Neural cell (in vitro differentiated cells): ENCODE measurements around the gene KRT83. TPM values are rescaled to one million over a fixed set of nuclear protein-coding genes. Genes with fewer than 3 reads are reported as not detected.

Source experiments
- H2AFZ ChIP-seq: fragments of 200-600, 300-800 bp; sonication (generic), shearing (Covaris generic); 2 replicates; pipeline ENCODE4 v1.6.0; 2014; ENCODE audit warnings: low read depth, mild to moderate bottlenecking, antibody characterized with exemption, low read length, moderate library complexity
- H3F3A ChIP-seq: fragments of 200-600 bp; shearing (Covaris generic); 2 replicates; pipeline ENCODE4 v1.6.1; 2016; ENCODE audit warnings: mild to moderate bottlenecking, moderate library complexity, mixed read lengths, antibody characterized with exemption, low read length; ENCODE audit not compliant: insufficient read depth, poor library complexity, severe bottlenecking
- H3K27ac ChIP-seq: fragments of 200-600, 300-800 bp; sonication (generic), shearing (Covaris generic); 2 replicates; pipeline ENCODE4 v1.5.1; 2014; ENCODE audit warnings: mild to moderate bottlenecking, low read length, moderate library complexity
- H3K27me3 ChIP-seq: fragments of 300-800, 200-600 bp; sonication (generic), shearing (Covaris generic); 2 replicates; pipeline ENCODE4 v1.6.0; 2014; ENCODE audit warnings: mild to moderate bottlenecking, low read depth, low read length, moderate library complexity; ENCODE audit not compliant: insufficient read depth
- H3K36me3 ChIP-seq: fragments of 300-800, 200-600 bp; sonication (generic), shearing (Covaris generic); 2 replicates; pipeline ENCODE4 v1.5.1; 2014; ENCODE audit warnings: mild to moderate bottlenecking, antibody characterized with exemption, low read length, moderate library complexity; ENCODE audit not compliant: insufficient read depth
- H3K4me2 ChIP-seq: fragments of 300-800, 200-600 bp; sonication (generic), shearing (Covaris generic); 2 replicates; pipeline ENCODE4 v1.6.0; 2014; ENCODE audit warnings: mild to moderate bottlenecking, low read length
- H3K4me3 ChIP-seq: fragments of 300-800, 200-600 bp; sonication (generic), shearing (Covaris generic); 2 replicates; pipeline ENCODE4 v1.5.1; 2014; ENCODE audit warnings: mild to moderate bottlenecking, low read length, moderate library complexity
- H3K79me2 ChIP-seq: fragments of 200-600 bp; shearing (Covaris generic); replicated peaks from 2 replicates; pipeline ENCODE4 v1.6.0; 2014; ENCODE audit warnings: mild to moderate bottlenecking, low read length, moderate library complexity; ENCODE audit not compliant: insufficient read depth
- H3K9ac ChIP-seq: fragments of 300-800, 200-600 bp; sonication (generic), shearing (Covaris generic); 2 replicates; pipeline ENCODE4 v1.6.1; 2016; ENCODE audit warnings: mild to moderate bottlenecking, low read length, mixed read lengths
- H3K9me2 ChIP-seq: fragments of 200-600 bp; shearing (Covaris generic); 2 replicates; pipeline ENCODE4 v1.6.1; 2016; ENCODE audit warnings: mild to moderate bottlenecking, low read length, mixed read lengths; ENCODE audit not compliant: insufficient read depth
- H3K9me3 ChIP-seq: fragments of 200-600, 300-800 bp; sonication (generic), shearing (Covaris generic); 2 replicates; pipeline ENCODE4 v1.6.1; 2016; ENCODE audit warnings: mild to moderate bottlenecking, mixed run types, low read length, moderate library complexity, mixed read lengths
- H4K20me1 ChIP-seq: fragments of 200-600 bp; shearing (Covaris generic); 2 replicates; pipeline ENCODE4 v1.6.1; 2016; ENCODE audit warnings: mild to moderate bottlenecking, mixed run types; ENCODE audit not compliant: insufficient read depth
- EP300 ChIP-seq: fragments of 450-650 bp; conservative IDR thresholded peaks from 2 replicates; pipeline ENCODE4 v1.6.1; 2014; ENCODE audit warnings: antibody characterized with exemption, mild to moderate bottlenecking, moderate library complexity; ENCODE audit not compliant: poor library complexity, severe bottlenecking
- EZH2 ChIP-seq: fragments of 200-600, 300-800 bp; shearing (Covaris generic), sonication (generic); IDR thresholded peaks from 2 replicates; pipeline ENCODE4 v1.6.1; 2014; ENCODE audit warnings: antibody characterized with exemption, low read length, borderline replicate concordance, mild to moderate bottlenecking; ENCODE audit not compliant: insufficient read depth, poor library complexity, severe bottlenecking
- MXI1 ChIP-seq: fragments of 450-650 bp; conservative IDR thresholded peaks from 2 replicates; pipeline ENCODE4 v1.6.1; 2014; ENCODE audit warnings: antibody characterized with exemption, mild to moderate bottlenecking; ENCODE audit not compliant: poor library complexity, severe bottlenecking
- POLR2AphosphoS5 ChIP-seq: IDR thresholded peaks from 2 replicates; pipeline ENCODE4 v1.6.1; 2012
- RAD21 ChIP-seq: fragments of 450-650 bp; conservative IDR thresholded peaks from 2 replicates; pipeline ENCODE4 v1.6.1; 2014; ENCODE audit warnings: antibody characterized with exemption, mild to moderate bottlenecking, moderate library complexity
- REST ChIP-seq: IDR thresholded peaks from 2 replicates; pipeline ENCODE4 v1.6.1; 2012; ENCODE audit warnings: borderline replicate concordance
- SMC3 ChIP-seq: fragments of 450-650 bp; conservative IDR thresholded peaks from 2 replicates; pipeline ENCODE4 v1.6.1; 2014; ENCODE audit warnings: antibody characterized with exemption, mild to moderate bottlenecking, moderate library complexity; ENCODE audit not compliant: poor library complexity
- TAF1 ChIP-seq: IDR thresholded peaks from 2 replicates; pipeline ENCODE4 v1.6.1; 2012; ENCODE audit warnings: low read depth
- polyA plus RNA-seq: library from polyadenylated mRNA; depleted of rRNA; stranded (reverse); fragments of >200 nt; gene quantifications from 2 replicates; pipeline ENCODE4 v1.2.3, GENCODE V29; 2014
- TF ChIP-seq, protein P1 (sequence below): fragments of 450-650 bp; IDR thresholded peaks from 2 replicates; pipeline ENCODE4 v1.5.1; 2014; ENCODE audit warnings: antibody characterized with exemption, mild to moderate bottlenecking, moderate library complexity; ENCODE audit not compliant: poor library complexity, severe bottlenecking

KRT83 gene
- polyA plus RNA-seq, 1 donor from 2014 or later = not detected

DNA sequence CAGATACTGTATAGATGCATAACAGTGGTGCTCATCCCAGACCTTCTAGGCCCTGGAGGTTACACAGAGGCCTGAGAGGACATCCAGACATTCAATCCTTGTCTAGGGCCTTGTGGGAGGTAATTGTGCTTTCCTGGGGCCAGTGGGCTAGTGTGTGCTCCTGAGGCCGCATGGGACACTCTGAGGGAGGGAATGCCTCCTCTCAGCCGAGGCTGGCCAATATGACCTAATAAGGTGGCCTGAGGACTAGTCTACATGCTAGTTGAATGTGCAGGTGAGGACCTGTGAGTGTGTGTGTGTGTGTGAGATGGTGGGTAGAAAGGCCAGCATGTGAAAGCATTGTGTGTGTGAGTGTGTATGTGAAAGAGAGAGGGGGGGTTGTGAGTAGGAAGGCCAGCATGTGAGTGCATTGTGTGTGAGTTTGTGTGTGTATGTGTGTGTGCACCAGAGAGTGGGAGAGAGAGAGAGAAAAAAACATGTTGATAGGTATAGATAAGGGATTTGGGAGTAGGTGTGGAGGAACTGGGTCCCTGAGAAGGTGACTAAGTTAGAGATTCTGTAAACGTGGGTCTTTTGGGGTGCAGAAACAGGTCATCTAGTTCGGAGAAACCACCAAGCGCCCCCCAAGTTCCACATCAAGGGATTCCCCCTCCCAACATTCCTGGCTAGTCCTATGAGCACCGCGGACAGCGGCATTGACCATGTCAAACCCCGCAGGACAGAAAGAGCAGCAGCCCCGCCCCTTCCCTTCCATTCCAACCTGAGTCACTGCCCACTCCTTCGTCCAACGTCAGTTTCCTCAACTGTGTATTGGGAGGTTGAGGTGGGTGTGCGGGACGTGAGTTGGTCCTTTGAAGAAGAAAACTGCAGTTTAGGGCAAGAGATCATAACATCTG, 20.2 kb downstream of the KRT83 start:
- TF ChIP-seq SMC3 (no peak), EP300 (no peak), POLR2AphosphoS5 (no peak), RAD21 (no peak), REST (no peak), EZH2 (no peak), TAF1 (no peak), MXI1 (no peak)
- TF ChIP-seq, protein P1, sequence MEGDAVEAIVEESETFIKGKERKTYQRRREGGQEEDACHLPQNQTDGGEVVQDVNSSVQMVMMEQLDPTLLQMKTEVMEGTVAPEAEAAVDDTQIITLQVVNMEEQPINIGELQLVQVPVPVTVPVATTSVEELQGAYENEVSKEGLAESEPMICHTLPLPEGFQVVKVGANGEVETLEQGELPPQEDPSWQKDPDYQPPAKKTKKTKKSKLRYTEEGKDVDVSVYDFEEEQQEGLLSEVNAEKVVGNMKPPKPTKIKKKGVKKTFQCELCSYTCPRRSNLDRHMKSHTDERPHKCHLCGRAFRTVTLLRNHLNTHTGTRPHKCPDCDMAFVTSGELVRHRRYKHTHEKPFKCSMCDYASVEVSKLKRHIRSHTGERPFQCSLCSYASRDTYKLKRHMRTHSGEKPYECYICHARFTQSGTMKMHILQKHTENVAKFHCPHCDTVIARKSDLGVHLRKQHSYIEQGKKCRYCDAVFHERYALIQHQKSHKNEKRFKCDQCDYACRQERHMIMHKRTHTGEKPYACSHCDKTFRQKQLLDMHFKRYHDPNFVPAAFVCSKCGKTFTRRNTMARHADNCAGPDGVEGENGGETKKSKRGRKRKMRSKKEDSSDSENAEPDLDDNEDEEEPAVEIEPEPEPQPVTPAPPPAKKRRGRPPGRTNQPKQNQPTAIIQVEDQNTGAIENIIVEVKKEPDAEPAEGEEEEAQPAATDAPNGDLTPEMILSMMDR = no peak
- Histone ChIP-seq H3K36me3 (no peaks in the 10 kb centered on the region), H3K9me2 (no peaks in the 10 kb centered on the region), H3K79me2 (no peaks in the 10 kb centered on the region), H3K4me3 (no peak overlapping the region), H3K9me3 (no peaks in the 10 kb centered on the region), H3K9ac (no peak overlapping the region), H2AFZ (no peak overlapping the region), H4K20me1 (no peaks in the 10 kb centered on the region), H3K27ac (no peak overlapping the region), H3K4me2 (no peak overlapping the region), H3F3A (no peaks in the 10 kb centered on the region), H3K27me3 (no peaks in the 10 kb centered on the region)

DNA sequence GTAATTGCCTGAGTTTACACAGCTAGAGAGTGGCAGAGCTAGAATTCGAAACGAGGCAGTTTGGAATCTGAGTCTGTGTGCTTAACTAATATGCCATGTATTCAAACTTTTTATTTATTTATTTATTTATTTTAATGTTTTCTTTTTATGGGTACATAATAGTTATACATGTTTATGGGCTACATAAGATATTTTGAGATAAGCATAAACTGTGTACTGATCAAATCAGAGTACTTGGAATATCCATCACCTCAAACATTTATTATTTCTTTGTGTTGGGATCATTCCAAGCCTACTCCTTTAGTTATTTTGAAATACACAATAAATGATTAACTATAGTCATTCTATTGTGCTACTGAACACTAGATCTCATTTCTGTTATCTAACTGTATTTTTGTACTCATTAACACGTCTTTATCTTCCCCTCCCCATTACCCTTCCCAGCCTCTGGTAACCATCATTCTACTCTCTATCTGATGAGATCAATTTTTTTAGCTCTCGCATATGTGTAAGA, 22.5 kb downstream of the KRT83 start:
- H3K9me3 ChIP-seq = no peaks in the 10 kb centered on the region
- no peak overlapping the region for H3K9ac ChIP-seq
- no peak overlapping the region for H2AFZ ChIP-seq
- H3K27me3 ChIP-seq = no peaks in the 10 kb centered on the region
- H3K9me2 ChIP-seq = no peaks in the 10 kb centered on the region
- no peaks in the 10 kb centered on the region for H3F3A ChIP-seq
- H3K4me2 ChIP-seq = no peak overlapping the region
- H3K79me2 ChIP-seq = no peaks in the 10 kb centered on the region
- no peaks in the 10 kb centered on the region for H3K36me3 ChIP-seq
- no peak overlapping the region for H3K4me3 ChIP-seq
- H3K27ac ChIP-seq = no peak overlapping the region
- TF ChIP-seq, protein P1 = no peak
- no peak for TF ChIP-seq MXI1
- TF ChIP-seq RAD21 = no peak
- no peak for TF ChIP-seq EP300
- TF ChIP-seq SMC3 = no peak
- TF ChIP-seq TAF1 = no peak
- TF ChIP-seq POLR2AphosphoS5 = no peak
- TF ChIP-seq REST = no peak
- TF ChIP-seq EZH2 = no peak
- H4K20me1 ChIP-seq = no peaks in the 10 kb centered on the region
